HFFc6 (cell line): ENCODE measurements around the gene PPFIBP1. TPM values are rescaled to one million over a fixed set of nuclear protein-coding genes. Genes with fewer than 3 reads are reported as not detected.
A peak's percentile ranks its signal among the peaks of the same experiment; 100 is the strongest.

Experiments
- DNase-seq: peaks from one replicate; pipeline ENCODE4 v3.0.0-alpha.2; 2018
- H3K27ac Mint-ChIP-seq: 2 replicates; pipeline ENCODE4 v1.8.0; 2020; ENCODE audit warnings: mild to moderate bottlenecking, mixed read lengths
- H3K27me3 Mint-ChIP-seq: 2 replicates; pipeline ENCODE4 v1.8.0; 2021; ENCODE audit warnings: mild to moderate bottlenecking, moderate library complexity, mixed read lengths; ENCODE audit not compliant: insufficient read depth
- H3K36me3 Mint-ChIP-seq: 2 replicates; pipeline ENCODE4 v1.8.0; 2021; ENCODE audit warnings: low read depth, mixed read lengths
- H3K4me1 Mint-ChIP-seq: 2 replicates; pipeline ENCODE4 v1.8.0; 2020; ENCODE audit warnings: low read depth, mixed read lengths
- H3K4me3 Mint-ChIP-seq: 2 replicates; pipeline ENCODE4 v1.8.0; 2020; ENCODE audit warnings: mild to moderate bottlenecking, moderate library complexity, mixed read lengths
- H3K9me3 Mint-ChIP-seq: 2 replicates; pipeline ENCODE4 v1.8.0; 2020; ENCODE audit warnings: mild to moderate bottlenecking, mixed read lengths
- total RNA-seq, 6 experiments: library from RNA; stranded (reverse); fragmentation: NEBNext Ultra II Directional; extraction: Animal tissue kit (Norgen Biotek cat#: 25700); gene quantifications; 2 replicates in 1 of 6; 3 replicates in 5 of 6; pipeline ENCODE4 v1.2.3, GENCODE V29; 2021
- TF ChIP-seq, protein P1 (sequence below): fragments of 200-600 bp; sonication (generic); IDR thresholded peaks from 2 replicates; pipeline ENCODE4 v1.5.0; 2021; ENCODE audit warnings: antibody characterized with exemption, mild to moderate bottlenecking

Gene PPFIBP1
- total RNA-seq, 6 experiments from 2014 or later = 79.1 to 104 (median 92.0) TPM

- Mint-ChIP-seq H3K27me3 (peaks cover 2% of the 10 kb centered on the region; the same call in 1 of the 2 replicates), H3K27ac (peak overlapping the region; percentile 39; the same call in 1 of the 2 replicates), H3K4me1 (peaks cover 87% of the 10 kb centered on the region), H3K36me3 (peaks cover 22% of the 10 kb centered on the region), H3K4me3 (no peak overlapping the region), H3K9me3 (no peaks in the 10 kb centered on the region)
- no peak for DNase-seq
- TF ChIP-seq, protein P1, sequence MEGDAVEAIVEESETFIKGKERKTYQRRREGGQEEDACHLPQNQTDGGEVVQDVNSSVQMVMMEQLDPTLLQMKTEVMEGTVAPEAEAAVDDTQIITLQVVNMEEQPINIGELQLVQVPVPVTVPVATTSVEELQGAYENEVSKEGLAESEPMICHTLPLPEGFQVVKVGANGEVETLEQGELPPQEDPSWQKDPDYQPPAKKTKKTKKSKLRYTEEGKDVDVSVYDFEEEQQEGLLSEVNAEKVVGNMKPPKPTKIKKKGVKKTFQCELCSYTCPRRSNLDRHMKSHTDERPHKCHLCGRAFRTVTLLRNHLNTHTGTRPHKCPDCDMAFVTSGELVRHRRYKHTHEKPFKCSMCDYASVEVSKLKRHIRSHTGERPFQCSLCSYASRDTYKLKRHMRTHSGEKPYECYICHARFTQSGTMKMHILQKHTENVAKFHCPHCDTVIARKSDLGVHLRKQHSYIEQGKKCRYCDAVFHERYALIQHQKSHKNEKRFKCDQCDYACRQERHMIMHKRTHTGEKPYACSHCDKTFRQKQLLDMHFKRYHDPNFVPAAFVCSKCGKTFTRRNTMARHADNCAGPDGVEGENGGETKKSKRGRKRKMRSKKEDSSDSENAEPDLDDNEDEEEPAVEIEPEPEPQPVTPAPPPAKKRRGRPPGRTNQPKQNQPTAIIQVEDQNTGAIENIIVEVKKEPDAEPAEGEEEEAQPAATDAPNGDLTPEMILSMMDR = no peak
These were observed 29.0 kb downstream of the PPFIBP1 start for GRCh38 chr12:27552886-27553560.

- TF ChIP-seq, protein P1 = no peak
- H3K36me3 Mint-ChIP-seq = peaks cover 22% of the 10 kb centered on the region
- no peaks in the 10 kb centered on the region for H3K9me3 Mint-ChIP-seq
- H3K4me3 Mint-ChIP-seq = no peak overlapping the region
- peaks cover 84% of the 10 kb centered on the region for H3K4me1 Mint-ChIP-seq
- DNase-seq = no peak
- H3K27me3 Mint-ChIP-seq = peaks cover 2% of the 10 kb centered on the region; the same call in 1 of the 2 replicates
- H3K27ac Mint-ChIP-seq = peak overlapping the region; percentile 75; the same call in 1 of the 2 replicates
These were observed 29.9 kb downstream of the PPFIBP1 start for GRCh38 chr12:27553941-27554340.

DNA sequence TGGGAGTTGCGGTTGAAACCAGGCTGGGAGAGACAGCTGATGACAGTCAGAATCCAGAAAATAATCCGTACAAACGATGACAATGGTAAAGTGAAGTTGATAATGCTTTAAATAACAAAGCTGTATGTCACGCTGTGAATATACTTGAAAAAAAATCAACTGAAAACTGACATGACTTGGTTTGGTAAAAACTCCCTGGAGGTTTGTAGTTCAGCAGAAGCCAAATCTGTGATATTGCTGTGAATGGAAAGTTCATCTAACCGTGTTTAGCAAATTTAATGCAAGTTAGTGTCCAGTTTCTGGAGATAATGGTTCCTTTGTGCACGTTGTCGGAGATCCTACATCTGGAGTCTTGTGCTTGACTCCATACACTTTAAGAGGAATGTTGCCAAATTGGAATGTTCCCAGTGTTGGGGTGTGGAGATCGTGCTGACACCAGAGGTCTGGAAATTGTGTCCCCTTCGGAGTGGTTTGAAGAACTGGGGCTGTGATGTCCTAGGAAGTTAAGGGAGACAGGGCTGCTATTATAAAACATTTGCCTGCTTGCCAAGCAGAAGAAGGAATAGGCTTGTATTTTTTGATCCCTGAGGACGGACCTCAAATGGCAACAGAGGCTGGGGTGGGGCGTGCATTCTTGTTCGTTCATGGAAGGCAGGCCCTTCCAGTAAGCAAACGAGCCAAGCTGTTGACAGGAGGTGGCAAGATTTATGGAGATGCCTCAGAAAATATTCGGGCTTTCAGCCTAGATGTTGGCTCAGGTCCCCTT lies 30.6 kb downstream of the PPFIBP1 start:
- peak overlapping the region; percentile 75 for H3K27ac Mint-ChIP-seq
- peaks cover 2% of the 10 kb centered on the region; the same call in 1 of the 2 replicates for H3K27me3 Mint-ChIP-seq
- no peaks in the 10 kb centered on the region for H3K9me3 Mint-ChIP-seq
- H3K36me3 Mint-ChIP-seq = peaks cover 22% of the 10 kb centered on the region
- H3K4me1 Mint-ChIP-seq = peaks cover 79% of the 10 kb centered on the region
- TF ChIP-seq, protein P1 = no peak
- no peak for DNase-seq
- H3K4me3 Mint-ChIP-seq = peak overlapping the region; percentile 44; the same call in 1 of the 2 replicates

- Mint-ChIP-seq H3K9me3 (no peaks in the 10 kb centered on the region), H3K36me3 (peaks cover 19% of the 10 kb centered on the region), H3K27me3 (peaks cover 2% of the 10 kb centered on the region; the same call in 1 of the 2 replicates), H3K4me3 (no peak overlapping the region), H3K4me1 (peaks cover 79% of the 10 kb centered on the region), H3K27ac (peak overlapping the region; percentile 75)
- no peak for DNase-seq
- TF ChIP-seq, protein P1 = no peak
These were observed 31.4 kb downstream of the PPFIBP1 start for GRCh38 chr12:27555361-27555760.

- DNase-seq = no peak
- peaks cover 2% of the 10 kb centered on the region; the same call in 1 of the 2 replicates for H3K27me3 Mint-ChIP-seq
- H3K4me3 Mint-ChIP-seq = no peak overlapping the region
- H3K9me3 Mint-ChIP-seq = no peaks in the 10 kb centered on the region
- TF ChIP-seq, protein P1 = no peak
- H3K27ac Mint-ChIP-seq = peak overlapping the region; percentile 36; the same call in 1 of the 2 replicates
- H3K36me3 Mint-ChIP-seq = peaks cover 18% of the 10 kb centered on the region
- peaks cover 80% of the 10 kb centered on the region for H3K4me1 Mint-ChIP-seq
These were observed 32.1 kb downstream of the PPFIBP1 start for GRCh38 chr12:27555925-27556778.
